ENCODE measurements around the gene CNMD.

- TF ChIP-seq CTCF (conservative IDR thresholded peaks at IDR 0.05) (no peak), ZFX (IDR thresholded peaks at IDR 0.05) (no peak)
Observed at GRCh38 chr13:52739468-52740071, at the start of gene CNMD.
